Heart right ventricle (tissue), 16 donors: ENCODE data around the gene FGGY. TPM values are rescaled to one million over a fixed set of nuclear protein-coding genes. Genes with fewer than 3 reads are reported as not detected.

ENCODE experiments used
- ATAC-seq, 8 donors: fragments of 200-7000 bp; cut with Tn5 transposase; one replicate each; pipeline ENCODE4 v1.9.1; 2020; ENCODE audit warnings: mild to moderate bottlenecking in 8 of 8, moderate library complexity in 8 of 8, moderate number of reproducible peaks in 1 of 8
- DNase-seq, 2 donors: peaks; one replicate each; pipeline ENCODE4 v3.0.0-alpha.2; 2020
- H3K27ac ChIP-seq, 10 donors: fragments of 200-600 bp; sonication (generic) in 2 of 10; one replicate each; pipeline versions ENCODE4 v1.5.0 to v1.8.0; 2020 to 2022; ENCODE audit warnings: mild to moderate bottlenecking in 3 of 10
- H3K27me3 ChIP-seq, 7 donors: fragments of 200-600 bp; one replicate each; pipeline ENCODE4 v1.8.0; 2021 to 2022; ENCODE audit warnings: mild to moderate bottlenecking in 2 of 7
- H3K36me3 ChIP-seq, 9 donors: fragments of 200-600 bp; sonication (generic) in 1 of 9; one replicate each; pipeline versions ENCODE4 v1.5.0 to v1.8.0; 2020 to 2022; ENCODE audit warnings: mild to moderate bottlenecking in 2 of 9
- H3K4me1 ChIP-seq, 9 donors: fragments of 200-600 bp; sonication (generic) in 1 of 9; one replicate each; pipeline versions ENCODE4 v1.5.0 to v1.8.0; 2020 to 2022; ENCODE audit warnings: mild to moderate bottlenecking in 4 of 9
- H3K4me3 ChIP-seq, 10 donors: fragments of 200-600 bp; sonication (generic) in 2 of 10; one replicate each; pipeline versions ENCODE4 v1.5.0 to v1.8.0; 2020 to 2022; ENCODE audit warnings: mild to moderate bottlenecking in 7 of 10, moderate library complexity in 2 of 10
- H3K9me3 ChIP-seq, 11 donors: fragments of 200-600 bp in 10 of 11; sonication (generic) in 2 of 11; one replicate each; pipeline versions ENCODE4 v1.5.0 to v1.8.0; 2013 to 2022; ENCODE audit warnings: mild to moderate bottlenecking in 2 of 11, control low read depth in 1 of 11, moderate library complexity in 1 of 11
- CTCF ChIP-seq, 9 donors: fragments of 200-600 bp; sonication (generic) in 2 of 9; IDR thresholded peaks; one replicate each; pipeline versions ENCODE4 v1.5.0 to v1.8.0; 2021 to 2022; ENCODE audit warnings: antibody characterized with exemption in 9 of 9, mild to moderate bottlenecking in 5 of 9, moderate library complexity in 1 of 9
- WGBS, 2 donors: extraction: QIAGEN DNeasy Blood & Tissue Kit; methylation state at CpG; one replicate each; pipeline ENCODE4 v1.1.7; 2013; ENCODE audit warnings: inconsistent platforms in 1 of 2; 5-methylcytosine and 5-hydroxymethylcytosine counted together
- intact Hi-C, 10 donors: fragments of 100-400 bp; cut with DNase I; formaldehyde crosslinking; loops; one replicate each; pipeline versions ENCODE4 v1.11.1 to v1.14.2; 2022
- polyA plus RNA-seq, 2 donors: library from polyadenylated mRNA; stranded (reverse); fragments of 200-250 nt; gene quantifications; one replicate each; pipeline ENCODE4 v1.2.3, GENCODE V29; 2013
- total RNA-seq, 10 donors: library from RNA; stranded (reverse); fragmentation: NEBNext Ultra II Directional in 3 of 10; extraction: Animal tissue kit (Norgen Biotek cat#: 25700) in 3 of 10; gene quantifications; one replicate each; pipeline versions ENCODE4 v1.2.1 to v1.2.4, GENCODE V29; 2021 to 2023
- donor health status: Arrhythmogenic right ventricular cardiomyopathy.
- donor health status: ischemic (EF 13 %, LVEDD 7.1; RV severe dilation, severe dysfunction).
- donor health status: healthy with polysubstance abuse.
- donor health status: DM: no; HTN: yes; CAD: no.
- donor health status: DM: no; HTN: no; CAD: no.
- donor health status: ischemic (EF 25% LVEDD 6.9; RV normal size, moderate dysfunction).
- donor health status: ischemic (EF 25% LVEDD 5.7; RV mildly dilated, moderate dysfunction).
- donor health status: healthy.
- donor health status: DM: yes; HTN: yes; CAD: no.
- donor health status: Ischemic cardiomyopathy.
- donor health status: ischemic (EF 35%, LVEDD 5.7; RV mildly dilated, moderate dysfunction).
- donor health status: nonischemic (EF 11% LVEDD 7.7; RV severe dilation, severe dysfunction).
- donor health status: DM: yes; HTN: yes; CAD: no.
- donor health status: PGD.
- donor health status: ischemic (EF 29% LVEDD 5.4; RV normal size, mild dysfunction).
- donor health status: nonischemic (EF 23%, LVEDD 6.1; RV moderate dilation, normal function).

The FGGY gene
- total and polyA plus RNA-seq, 12 donors, result 3.1 to 51.8 (median 34.7) TPM

DNA sequence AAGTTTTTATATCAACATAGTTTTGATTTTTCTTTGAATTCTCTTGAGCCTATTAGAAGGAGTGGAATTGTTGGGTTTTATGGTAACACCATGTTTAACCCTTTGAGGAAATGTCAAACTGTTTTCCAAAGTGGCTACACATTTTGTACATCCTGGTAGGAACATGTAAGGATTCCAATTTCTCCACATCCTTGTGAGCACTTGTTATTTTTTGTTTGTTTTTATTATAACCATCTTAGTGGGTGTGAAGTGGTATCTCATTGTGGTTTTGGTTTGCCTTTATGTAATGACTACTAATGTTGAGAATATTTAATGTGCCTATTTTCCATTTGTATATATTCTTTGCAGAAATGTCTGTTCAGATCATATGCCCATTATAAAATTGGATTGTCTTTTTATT lies 120.5 kb downstream of the FGGY start:
- Histone ChIP-seq H3K27ac (no peak overlapping the region), H3K27me3 (no peaks in the 10 kb centered on the region), H3K36me3 (no peaks in the 10 kb centered on the region), H3K4me3 (no peak overlapping the region), H3K4me1 (peaks cover 0 to 21% (median 12%) of the 10 kb centered on the region in 9 donors), H3K9me3 (no peaks in the 10 kb centered on the region)
- no peak for DNase-seq
- ATAC-seq, result no peak
- TF ChIP-seq CTCF (IDR thresholded peaks at IDR 0.05), result no peak
- intact Hi-C loops, result no loop called here

- DNase-seq (no peak), ATAC-seq (no peak)
- intact Hi-C loops, result no loop called here
- no peak for TF ChIP-seq CTCF (IDR thresholded peaks at IDR 0.05)
- H3K27ac ChIP-seq, result no peak overlapping the region
- peaks cover 0 to 29% (median 14%) of the 10 kb centered on the region in 9 donors for H3K4me1 ChIP-seq
- no peaks in the 10 kb centered on the region for H3K36me3 ChIP-seq
- H3K27me3 ChIP-seq, result no peaks in the 10 kb centered on the region
- H3K4me3 ChIP-seq, result no peak overlapping the region
- H3K9me3 ChIP-seq, result no peaks in the 10 kb centered on the region
- WGBS, 2 donors, result 87 to 91% methylated on average over 6 of the region's 6 CpGs
Measured at GRCh38 chr1:59418363-59419144, 121.7 kb downstream of the FGGY start.

DNA sequence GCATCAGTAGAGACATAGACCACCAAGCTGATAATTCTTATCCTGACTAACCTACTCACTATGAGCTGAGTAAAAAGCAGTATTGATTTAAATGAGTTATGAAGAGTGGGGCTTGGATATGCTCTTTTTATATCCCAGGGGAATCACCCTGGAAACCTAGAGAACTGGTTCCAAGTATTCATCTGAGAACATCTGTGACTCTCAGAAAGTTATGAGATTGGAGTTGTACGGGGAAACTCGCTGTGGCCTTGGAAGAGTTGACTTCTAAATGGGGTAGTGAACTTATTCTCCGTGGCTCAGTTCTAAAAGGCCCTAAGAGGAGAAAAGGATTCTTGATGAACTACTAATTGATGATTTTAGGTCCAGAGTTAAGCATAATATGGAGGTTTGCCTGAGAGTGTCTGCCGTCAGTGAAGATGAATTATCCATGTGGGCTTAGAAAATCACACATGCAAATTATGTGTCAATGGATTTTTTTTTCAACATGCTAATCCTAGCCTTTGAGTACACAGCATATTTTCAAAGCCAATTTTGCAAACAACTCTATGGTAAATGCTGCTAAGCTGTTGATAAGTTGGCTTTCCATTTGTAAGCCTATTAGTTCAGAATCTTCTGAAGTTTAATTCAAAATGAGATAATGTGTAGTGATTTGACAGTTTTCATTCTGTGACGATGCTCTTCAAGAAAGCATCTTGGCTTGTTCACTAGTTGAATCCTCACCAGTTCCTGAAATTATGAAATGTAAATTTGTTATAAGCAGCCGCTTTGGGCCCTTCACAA lies 122.7 kb downstream of the FGGY start:
- Histone ChIP-seq H3K9me3 (no peaks in the 10 kb centered on the region), H3K36me3 (no peaks in the 10 kb centered on the region), H3K4me3 (no peak overlapping the region), H3K27ac (no peak overlapping the region), H3K27me3 (no peaks in the 10 kb centered on the region), H3K4me1 (peaks cover 0 to 29% (median 14%) of the 10 kb centered on the region in 9 donors)
- ATAC-seq (no peak), DNase-seq (no peak)
- no peak for TF ChIP-seq CTCF (IDR thresholded peaks at IDR 0.05)
- intact Hi-C loops, result no loop called here
- 79 to 84% methylated on average over 6 of the region's 6 CpGs for WGBS, 2 donors

DNA sequence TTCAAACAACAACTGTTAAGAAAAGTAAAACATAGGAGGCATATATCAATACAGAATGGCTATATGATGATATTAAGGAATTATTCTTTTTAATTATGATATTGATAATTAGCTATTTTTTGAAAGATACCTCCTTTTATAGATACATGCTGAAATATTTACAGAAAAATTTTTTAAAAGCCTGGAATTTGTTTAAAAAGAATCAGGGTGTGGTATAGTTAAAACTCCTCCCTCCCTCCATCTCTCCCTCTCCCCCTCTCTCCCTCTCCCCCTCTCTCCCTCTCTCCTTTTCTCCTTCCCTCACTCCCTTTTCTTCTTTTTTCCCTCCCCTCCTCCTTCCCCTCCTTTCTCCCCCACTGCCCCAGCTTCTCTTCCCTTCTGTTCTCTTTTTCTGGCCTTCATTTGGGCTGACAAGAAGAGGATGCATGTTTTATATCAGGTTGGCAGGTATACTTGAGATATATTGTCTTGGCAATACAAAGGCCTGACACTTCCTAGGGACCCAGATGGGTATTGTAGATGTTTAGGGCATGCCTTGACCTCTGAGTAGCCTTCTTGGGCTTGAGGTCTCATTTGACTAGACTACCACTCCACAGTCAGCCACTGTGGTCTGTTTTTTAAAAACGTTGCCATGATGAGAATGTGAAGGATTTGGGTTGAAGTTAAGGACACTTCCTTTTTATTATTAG lies 124.5 kb downstream of the FGGY start:
- Histone ChIP-seq H3K36me3 (no peaks in the 10 kb centered on the region), H3K4me3 (no peak overlapping the region), H3K27me3 (no peaks in the 10 kb centered on the region), H3K9me3 (no peaks in the 10 kb centered on the region), H3K4me1 (peaks cover 0 to 29% (median 14%) of the 10 kb centered on the region in 9 donors), H3K27ac (no peak overlapping the region)
- intact Hi-C loops, result no loop called here
- WGBS, 2 donors, result 26 to 30% methylated on average over 1 of the region's 1 CpG
- DNase-seq (no peak), ATAC-seq (no peak)
- no peak for TF ChIP-seq CTCF (IDR thresholded peaks at IDR 0.05)
